ENCODE measurements around the gene IL34.
"Not testable (repeated sequence)": the region's sequence is repeated elsewhere in the genome, so short reads cannot be mapped to it uniquely, and the experiment has no call there.

IL34 gene

DNA sequence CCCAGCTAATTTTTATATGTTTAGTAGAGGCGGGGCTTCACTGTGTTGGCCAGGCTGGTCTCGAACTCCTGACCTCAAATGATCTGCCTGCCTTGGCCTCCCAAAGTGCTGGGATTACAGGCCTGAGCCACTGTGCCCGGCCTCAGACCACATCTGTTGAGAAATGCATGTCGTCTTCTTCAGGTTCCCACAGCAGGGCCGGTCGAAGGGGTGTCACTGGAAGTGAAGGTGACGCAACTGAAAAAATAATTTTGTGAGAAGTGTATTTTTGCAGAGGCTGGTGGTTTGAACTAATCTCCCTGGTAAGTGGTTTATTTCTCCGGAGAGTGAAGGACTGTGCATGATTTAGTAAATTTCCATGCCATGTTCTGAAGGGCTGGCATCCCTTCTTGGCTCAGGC is 33.4 kb upstream of the IL34 start:
- Histone ChIP-seq H3K14ac (ENCODE audit: low read length) (no peak overlapping the region), H2BK12ac (ENCODE audit: low read length) (no peak overlapping the region), H3K4me2 (ENCODE audit: low read length) (no peak overlapping the region), H2BK5ac (ENCODE audit: low read depth, low read length, poor library complexity) (no peak overlapping the region), H2BK120ac (ENCODE audit: insufficient read depth, low read length, poor library complexity) (no peak overlapping the region), H3K27me3 (ENCODE audit: insufficient read depth, low read length) (no peaks in the 10 kb centered on the region), H3K4me3 (ENCODE audit: low read depth, low read length) (no peak overlapping the region), H3K4me1 (ENCODE audit: control insufficient read depth in 1 of 2, insufficient read depth in 2 of 2, low read length in 2 of 2) (no peaks in the 10 kb centered on the region), H3K27ac (ENCODE audit: low read depth, low read length) (no peak overlapping the region), H2AFZ (ENCODE audit: insufficient read depth, low read length, poor library complexity) (no peak overlapping the region), H3K36me3 (ENCODE audit: control insufficient read depth in 1 of 2, insufficient read depth in 2 of 2, low read length in 2 of 2) (no peaks in the 10 kb centered on the region), H4K91ac (ENCODE audit: low read depth, low read length) (no peak overlapping the region), H3K18ac (ENCODE audit: low read length) (no peak overlapping the region), H3K79me2 (ENCODE audit: control insufficient read depth, insufficient read depth, low read length, poor library complexity) (no peaks in the 10 kb centered on the region), H3K23ac (ENCODE audit: low read length) (no peak overlapping the region), H3K9ac (ENCODE audit: low read length) (no peak overlapping the region), H3K79me1 (ENCODE audit: low read length) (no peaks in the 10 kb centered on the region), H4K8ac (ENCODE audit: low read depth, low read length) (no peak overlapping the region), H3K4ac (ENCODE audit: low read depth, low read length) (no peak overlapping the region), H4K12ac (ENCODE audit: low read depth, low read length) (no peak overlapping the region), H2AK5ac (ENCODE audit: low read length) (no peak overlapping the region), H3K9me3 (ENCODE audit: insufficient read depth, low read depth, low read length) (no peaks in the 10 kb centered on the region)
- no peak for DNase-seq
- WGBS (ENCODE audit: extremely low coverage, insufficient coverage, insufficient read length): no CpG with 5 or more reads among the region's 8 CpGs

DNA sequence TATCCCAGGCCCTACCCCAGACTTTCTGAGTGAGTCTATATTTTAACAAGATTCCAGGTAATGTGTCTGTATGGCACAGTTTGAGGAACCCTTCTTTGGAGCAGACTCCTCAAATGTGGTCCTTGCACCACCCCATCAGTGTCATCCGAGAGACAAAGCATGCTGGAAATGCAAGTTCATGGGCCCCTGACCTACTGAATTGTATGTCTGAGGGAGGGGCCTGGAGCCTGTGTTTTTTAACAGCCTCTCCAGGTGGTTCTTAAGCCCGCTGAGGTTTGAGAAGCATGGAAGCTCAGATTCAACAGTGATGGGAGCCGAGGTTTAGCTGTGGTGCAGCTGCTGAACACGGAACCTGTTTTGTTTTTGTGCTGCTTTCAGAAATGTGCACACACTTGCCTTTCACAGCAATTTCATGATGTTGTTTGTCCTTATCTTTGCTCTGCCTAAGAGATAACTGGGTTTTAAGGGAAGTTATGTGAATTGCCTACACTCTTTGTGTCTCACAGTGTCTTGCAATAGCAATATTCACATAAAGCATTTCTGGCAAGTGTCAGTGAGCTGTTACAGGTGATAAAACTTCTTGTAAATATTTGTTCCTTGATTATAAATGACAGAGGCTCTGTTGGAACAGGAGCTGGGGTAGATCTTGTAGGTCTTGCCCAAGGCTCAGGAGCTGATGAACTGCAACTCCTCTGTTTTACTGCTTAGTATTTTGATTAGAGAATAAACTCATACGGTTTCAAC is 32.0 kb upstream of the IL34 start:
- no peak overlapping the region for H2BK12ac ChIP-seq (ENCODE audit: low read length)
- no peak overlapping the region for H2BK120ac ChIP-seq (ENCODE audit: insufficient read depth, low read length, poor library complexity)
- H3K36me3 ChIP-seq (ENCODE audit: control insufficient read depth in 1 of 2, insufficient read depth in 2 of 2, low read length in 2 of 2): no peaks in the 10 kb centered on the region
- no CpG with 5 or more reads among the region's 5 CpGs for WGBS (ENCODE audit: extremely low coverage, insufficient coverage, insufficient read length)
- no peak overlapping the region for H3K4me2 ChIP-seq (ENCODE audit: low read length)
- DNase-seq: no peak
- H4K12ac ChIP-seq (ENCODE audit: low read depth, low read length): no peak overlapping the region
- H2AK5ac ChIP-seq (ENCODE audit: low read length): no peak overlapping the region
- H3K9ac ChIP-seq (ENCODE audit: low read length): no peak overlapping the region
- H2BK5ac ChIP-seq (ENCODE audit: low read depth, low read length, poor library complexity): no peak overlapping the region
- H3K27ac ChIP-seq (ENCODE audit: low read depth, low read length): no peak overlapping the region
- no peaks in the 10 kb centered on the region for H3K4me1 ChIP-seq (ENCODE audit: control insufficient read depth in 1 of 2, insufficient read depth in 2 of 2, low read length in 2 of 2)
- no peak overlapping the region for H3K23ac ChIP-seq (ENCODE audit: low read length)
- no peaks in the 10 kb centered on the region for H3K9me3 ChIP-seq (ENCODE audit: insufficient read depth, low read depth, low read length)
- H2AFZ ChIP-seq (ENCODE audit: insufficient read depth, low read length, poor library complexity): no peak overlapping the region
- H3K4ac ChIP-seq (ENCODE audit: low read depth, low read length): no peak overlapping the region
- no peak overlapping the region for H3K14ac ChIP-seq (ENCODE audit: low read length)
- H4K8ac ChIP-seq (ENCODE audit: low read depth, low read length): no peak overlapping the region
- no peak overlapping the region for H3K18ac ChIP-seq (ENCODE audit: low read length)
- H3K79me1 ChIP-seq (ENCODE audit: low read length): no peaks in the 10 kb centered on the region
- no peak overlapping the region for H4K91ac ChIP-seq (ENCODE audit: low read depth, low read length)
- no peaks in the 10 kb centered on the region for H3K79me2 ChIP-seq (ENCODE audit: control insufficient read depth, insufficient read depth, low read length, poor library complexity)
- H3K4me3 ChIP-seq (ENCODE audit: low read depth, low read length): no peak overlapping the region
- H3K27me3 ChIP-seq (ENCODE audit: insufficient read depth, low read length): no peaks in the 10 kb centered on the region

DNA sequence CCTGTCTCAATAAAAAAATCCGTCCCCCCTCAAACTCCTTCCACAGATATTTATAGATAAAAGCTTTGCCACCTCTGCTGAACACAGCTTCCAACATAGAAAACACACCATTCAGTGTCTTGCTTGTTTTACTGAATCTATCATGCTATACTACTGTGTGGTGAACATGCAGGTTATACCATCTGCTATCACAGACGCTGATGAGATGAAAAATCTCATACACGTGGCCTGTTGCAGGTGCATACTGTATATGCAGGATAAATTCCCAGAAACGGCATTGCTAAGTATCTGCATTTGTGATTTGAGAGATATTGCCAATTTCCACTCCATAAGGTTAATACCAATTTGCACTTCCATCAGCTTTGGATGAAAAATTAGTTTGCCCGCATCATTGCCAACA is 30.4 kb upstream of the IL34 start:
- DNase-seq: no peak
- Histone ChIP-seq H3K9ac (ENCODE audit: low read length) (no peak overlapping the region), H3K4me2 (ENCODE audit: low read length) (no peak overlapping the region), H2BK12ac (ENCODE audit: low read length) (no peak overlapping the region), H3K27ac (ENCODE audit: low read depth, low read length) (no peak overlapping the region), H3K18ac (ENCODE audit: low read length) (no peak overlapping the region), H3K9me3 (ENCODE audit: insufficient read depth, low read depth, low read length) (no peaks in the 10 kb centered on the region), H3K79me1 (ENCODE audit: low read length) (no peaks in the 10 kb centered on the region), H3K27me3 (ENCODE audit: insufficient read depth, low read length) (no peaks in the 10 kb centered on the region), H3K4me3 (ENCODE audit: low read depth, low read length) (no peak overlapping the region), H2BK5ac (ENCODE audit: low read depth, low read length, poor library complexity) (no peak overlapping the region), H4K8ac (ENCODE audit: low read depth, low read length) (no peak overlapping the region), H3K23ac (ENCODE audit: low read length) (no peak overlapping the region), H3K4ac (ENCODE audit: low read depth, low read length) (no peak overlapping the region), H2AFZ (ENCODE audit: insufficient read depth, low read length, poor library complexity) (no peak overlapping the region), H4K91ac (ENCODE audit: low read depth, low read length) (no peak overlapping the region), H3K79me2 (ENCODE audit: control insufficient read depth, insufficient read depth, low read length, poor library complexity) (no peaks in the 10 kb centered on the region), H3K4me1 (ENCODE audit: control insufficient read depth in 1 of 2, insufficient read depth in 2 of 2, low read length in 2 of 2) (no peaks in the 10 kb centered on the region), H2AK5ac (ENCODE audit: low read length) (no peak overlapping the region), H2BK120ac (ENCODE audit: insufficient read depth, low read length, poor library complexity) (no peak overlapping the region), H4K12ac (ENCODE audit: low read depth, low read length) (no peak overlapping the region), H3K36me3 (ENCODE audit: control insufficient read depth in 1 of 2, insufficient read depth in 2 of 2, low read length in 2 of 2) (no peaks in the 10 kb centered on the region), H3K14ac (ENCODE audit: low read length) (no peak overlapping the region)
- WGBS (ENCODE audit: extremely low coverage, insufficient coverage, insufficient read length): no CpG with 5 or more reads among the region's 5 CpGs

DNA sequence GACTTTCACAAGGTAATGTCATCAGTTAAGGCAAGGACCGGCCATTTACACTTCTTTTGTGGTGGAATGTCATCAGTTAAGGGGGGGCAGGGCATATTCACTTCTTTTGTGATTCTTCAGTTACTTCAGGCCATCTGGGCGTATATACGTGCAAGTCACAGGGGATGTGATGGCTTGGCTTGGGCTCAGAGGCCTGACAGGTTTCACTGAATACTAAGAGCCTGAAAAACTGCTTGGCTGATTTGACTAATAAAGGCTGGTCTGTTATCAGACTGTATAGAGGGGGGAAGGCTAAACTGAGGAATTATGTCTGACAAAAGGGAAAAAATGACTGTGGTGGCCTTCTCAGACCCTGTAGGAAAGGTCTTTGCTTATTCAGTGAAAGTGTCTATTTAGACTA is 24.5 kb upstream of the IL34 start:
- not testable (repeated sequence) for H4K8ac ChIP-seq (ENCODE audit: low read depth, low read length); H3K4ac ChIP-seq (ENCODE audit: low read depth, low read length); H3K79me2 ChIP-seq (ENCODE audit: control insufficient read depth, insufficient read depth, low read length, poor library complexity); H2BK12ac ChIP-seq (ENCODE audit: low read length); H3K14ac ChIP-seq (ENCODE audit: low read length); H3K36me3 ChIP-seq (ENCODE audit: control insufficient read depth in 1 of 2, insufficient read depth in 2 of 2, low read length in 2 of 2); H3K9me3 ChIP-seq (ENCODE audit: insufficient read depth, low read depth, low read length); H3K9ac ChIP-seq (ENCODE audit: low read length); H3K4me2 ChIP-seq (ENCODE audit: low read length); H3K79me1 ChIP-seq (ENCODE audit: low read length); H2BK120ac ChIP-seq (ENCODE audit: insufficient read depth, low read length, poor library complexity); H4K12ac ChIP-seq (ENCODE audit: low read depth, low read length); H3K23ac ChIP-seq (ENCODE audit: low read length); H3K4me1 ChIP-seq (ENCODE audit: control insufficient read depth in 1 of 2, insufficient read depth in 2 of 2, low read length in 2 of 2); H2AK5ac ChIP-seq (ENCODE audit: low read length); H3K27me3 ChIP-seq (ENCODE audit: insufficient read depth, low read length); H3K18ac ChIP-seq (ENCODE audit: low read length); H4K91ac ChIP-seq (ENCODE audit: low read depth, low read length); H2BK5ac ChIP-seq (ENCODE audit: low read depth, low read length, poor library complexity); H3K27ac ChIP-seq (ENCODE audit: low read depth, low read length); H2AFZ ChIP-seq (ENCODE audit: insufficient read depth, low read length, poor library complexity); DNase-seq; H3K4me3 ChIP-seq (ENCODE audit: low read depth, low read length)
- no CpG with 5 or more reads among the region's 3 CpGs for WGBS (ENCODE audit: extremely low coverage, insufficient coverage, insufficient read length)
